Measurements from ENCODE around the gene SLAMF8.

Gene SLAMF8

GRCh38 chr1:159832309-159832708 lies 5.6 kb downstream of the SLAMF8 start:
- no peak for DNase-seq (ENCODE audit: low read depth)
- no peak overlapping the region for H3K4me3 ChIP-seq (ENCODE audit: low read depth, low read length)
- TF ChIP-seq, protein P1, sequence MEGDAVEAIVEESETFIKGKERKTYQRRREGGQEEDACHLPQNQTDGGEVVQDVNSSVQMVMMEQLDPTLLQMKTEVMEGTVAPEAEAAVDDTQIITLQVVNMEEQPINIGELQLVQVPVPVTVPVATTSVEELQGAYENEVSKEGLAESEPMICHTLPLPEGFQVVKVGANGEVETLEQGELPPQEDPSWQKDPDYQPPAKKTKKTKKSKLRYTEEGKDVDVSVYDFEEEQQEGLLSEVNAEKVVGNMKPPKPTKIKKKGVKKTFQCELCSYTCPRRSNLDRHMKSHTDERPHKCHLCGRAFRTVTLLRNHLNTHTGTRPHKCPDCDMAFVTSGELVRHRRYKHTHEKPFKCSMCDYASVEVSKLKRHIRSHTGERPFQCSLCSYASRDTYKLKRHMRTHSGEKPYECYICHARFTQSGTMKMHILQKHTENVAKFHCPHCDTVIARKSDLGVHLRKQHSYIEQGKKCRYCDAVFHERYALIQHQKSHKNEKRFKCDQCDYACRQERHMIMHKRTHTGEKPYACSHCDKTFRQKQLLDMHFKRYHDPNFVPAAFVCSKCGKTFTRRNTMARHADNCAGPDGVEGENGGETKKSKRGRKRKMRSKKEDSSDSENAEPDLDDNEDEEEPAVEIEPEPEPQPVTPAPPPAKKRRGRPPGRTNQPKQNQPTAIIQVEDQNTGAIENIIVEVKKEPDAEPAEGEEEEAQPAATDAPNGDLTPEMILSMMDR (IDR thresholded peaks at IDR 0.05; ENCODE audit: insufficient read depth, low read depth, low read length, missing control alignments): no peak

- TF ChIP-seq, protein P1 (IDR thresholded peaks at IDR 0.05; ENCODE audit: insufficient read depth, low read depth, low read length, missing control alignments): no peak
- no peak overlapping the region for H3K4me3 ChIP-seq (ENCODE audit: low read depth, low read length)
- no peak for DNase-seq (ENCODE audit: low read depth)
Measured at GRCh38 chr1:159835356-159835755, 8.7 kb downstream of the SLAMF8 start.

- H3K4me3 ChIP-seq (ENCODE audit: low read depth, low read length): no peak overlapping the region
- TF ChIP-seq, protein P1 (IDR thresholded peaks at IDR 0.05; ENCODE audit: insufficient read depth, low read depth, low read length, missing control alignments): no peak
- no peak for DNase-seq (ENCODE audit: low read depth)
Measured at GRCh38 chr1:159835862-159836525, 9.3 kb downstream of the SLAMF8 start.

DNA sequence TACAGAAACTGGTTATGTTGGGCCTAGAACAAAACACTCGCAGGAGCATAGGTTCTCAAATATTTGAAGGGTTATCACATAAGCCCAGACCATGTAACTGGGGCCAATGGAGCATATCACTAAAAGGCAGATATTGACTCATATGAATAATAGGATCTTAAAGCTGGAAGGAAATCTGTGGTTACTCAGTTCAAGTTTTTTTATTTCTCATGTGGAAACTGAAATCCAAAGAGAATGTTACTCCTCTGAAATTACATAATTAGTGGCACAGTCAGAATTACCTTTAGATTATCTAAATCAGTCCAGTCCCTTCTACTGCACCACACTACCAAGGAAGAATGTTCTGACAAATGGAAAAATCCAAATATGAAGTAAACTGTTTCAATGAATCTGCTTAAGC lies 12.0 kb downstream of the SLAMF8 start:
- DNase-seq (ENCODE audit: low read depth): peak; percentile 59
- TF ChIP-seq, protein P1 (IDR thresholded peaks at IDR 0.05; ENCODE audit: insufficient read depth, low read depth, low read length, missing control alignments): no peak
- no peak overlapping the region for H3K4me3 ChIP-seq (ENCODE audit: low read depth, low read length)

DNA sequence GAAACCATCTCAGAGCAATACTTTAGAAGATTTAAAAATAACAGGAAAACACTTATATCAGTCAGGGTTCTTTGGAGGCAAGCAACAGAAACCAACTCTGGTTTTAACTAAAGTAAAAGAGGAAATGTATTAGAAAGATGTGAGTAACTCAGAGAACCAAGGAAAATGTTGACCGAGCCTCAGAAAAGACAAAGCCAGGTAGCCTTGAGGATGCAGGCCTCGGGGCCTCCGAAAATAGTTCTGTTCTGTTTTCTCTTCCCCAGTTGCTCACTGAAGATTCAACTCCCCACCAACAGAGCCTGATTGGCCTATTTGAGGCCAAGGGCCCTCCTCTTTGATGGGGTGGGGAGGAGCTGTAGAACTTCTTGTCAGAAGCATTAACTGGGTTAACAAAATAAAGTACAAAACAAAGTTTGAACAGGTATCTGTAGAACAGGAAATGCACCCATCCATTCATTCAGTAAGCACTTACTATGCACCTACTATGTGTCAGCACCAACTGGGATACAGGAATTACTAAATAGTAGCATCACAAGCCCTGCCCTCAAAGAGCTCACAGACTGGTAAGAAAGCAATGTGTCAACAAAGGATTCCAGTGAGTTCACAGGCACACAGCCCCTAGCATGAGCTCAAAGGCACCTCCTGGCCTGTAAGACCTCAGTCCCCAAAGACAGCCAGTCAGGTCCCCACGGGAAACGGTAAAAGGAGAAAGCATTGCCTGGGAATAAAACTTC lies 12.6 kb downstream of the SLAMF8 start:
- TF ChIP-seq, protein P1 (IDR thresholded peaks at IDR 0.05; ENCODE audit: insufficient read depth, low read depth, low read length, missing control alignments): no peak
- no peak overlapping the region for H3K4me3 ChIP-seq (ENCODE audit: low read depth, low read length)
- DNase-seq (ENCODE audit: low read depth): peak; percentile 72

GRCh38 chr1:159841749-159842148 lies 15.1 kb downstream of the SLAMF8 start:
- H3K4me3 ChIP-seq (ENCODE audit: low read depth, low read length): no peak overlapping the region
- TF ChIP-seq, protein P1 (IDR thresholded peaks at IDR 0.05; ENCODE audit: insufficient read depth, low read depth, low read length, missing control alignments): no peak
- no peak for DNase-seq (ENCODE audit: low read depth)
